ENCODE results near the gene GGA1. TPM values are rescaled to one million over a fixed set of nuclear protein-coding genes. Genes with fewer than 3 reads are reported as not detected.

GGA1 gene
- total and polyA plus RNA-seq, 11 donors, result 22.7 to 45.7 (median 27.4) TPM

DNA sequence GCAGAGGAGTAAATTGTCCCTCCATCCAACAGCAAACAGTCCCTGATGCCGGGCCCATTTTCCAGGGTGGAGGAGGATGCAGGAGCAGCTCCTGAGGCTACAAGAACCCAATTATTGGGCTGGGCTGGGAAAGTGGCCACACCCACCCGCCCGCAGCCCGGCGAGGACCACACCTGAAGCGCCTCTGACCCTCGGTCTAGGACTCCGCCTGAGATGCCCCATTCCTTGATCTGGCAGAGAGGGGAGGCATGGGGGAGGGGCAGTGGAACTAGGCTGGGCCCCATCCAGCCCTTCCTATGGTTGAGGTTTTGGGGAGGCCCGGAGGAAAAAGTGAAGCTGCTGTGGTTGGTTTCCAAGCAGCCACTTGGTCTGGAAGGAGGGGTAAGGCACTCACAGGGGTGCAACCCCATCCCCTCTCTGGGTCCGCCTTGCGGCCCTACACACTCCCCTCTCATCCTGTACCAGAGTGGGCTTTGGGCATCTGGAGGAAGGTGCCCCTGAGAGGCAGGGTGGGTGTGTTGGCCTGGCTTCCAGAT, 64.4 kb downstream of the GGA1 start:
- ATAC-seq (no peak), DNase-seq (no peak)
- H3K27me3 ChIP-seq, result no peaks in the 10 kb centered on the region
- no peaks in the 10 kb centered on the region for H3K9me3 ChIP-seq
- H3K27ac ChIP-seq, result peak overlapping the region in 3 of 12 donors; percentile 95 to 98 (median 98)
- no peak overlapping the region for H3K4me3 ChIP-seq
- WGBS, 4 donors, result 72 to 97% (median 79%) methylated on average over 3 to 11 of the region's 11 CpGs
- intact Hi-C loops (cut with DNase I), result no loop called here
- TF ChIP-seq, protein P1, sequence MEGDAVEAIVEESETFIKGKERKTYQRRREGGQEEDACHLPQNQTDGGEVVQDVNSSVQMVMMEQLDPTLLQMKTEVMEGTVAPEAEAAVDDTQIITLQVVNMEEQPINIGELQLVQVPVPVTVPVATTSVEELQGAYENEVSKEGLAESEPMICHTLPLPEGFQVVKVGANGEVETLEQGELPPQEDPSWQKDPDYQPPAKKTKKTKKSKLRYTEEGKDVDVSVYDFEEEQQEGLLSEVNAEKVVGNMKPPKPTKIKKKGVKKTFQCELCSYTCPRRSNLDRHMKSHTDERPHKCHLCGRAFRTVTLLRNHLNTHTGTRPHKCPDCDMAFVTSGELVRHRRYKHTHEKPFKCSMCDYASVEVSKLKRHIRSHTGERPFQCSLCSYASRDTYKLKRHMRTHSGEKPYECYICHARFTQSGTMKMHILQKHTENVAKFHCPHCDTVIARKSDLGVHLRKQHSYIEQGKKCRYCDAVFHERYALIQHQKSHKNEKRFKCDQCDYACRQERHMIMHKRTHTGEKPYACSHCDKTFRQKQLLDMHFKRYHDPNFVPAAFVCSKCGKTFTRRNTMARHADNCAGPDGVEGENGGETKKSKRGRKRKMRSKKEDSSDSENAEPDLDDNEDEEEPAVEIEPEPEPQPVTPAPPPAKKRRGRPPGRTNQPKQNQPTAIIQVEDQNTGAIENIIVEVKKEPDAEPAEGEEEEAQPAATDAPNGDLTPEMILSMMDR (IDR thresholded peaks at IDR 0.05), result no peak
- peaks cover 0 to 7% (median 3%) of the 10 kb centered on the region in 9 donors for H3K36me3 ChIP-seq
- peaks cover 3 to 52% (median 25%) of the 10 kb centered on the region in 12 donors for H3K4me1 ChIP-seq

DNA sequence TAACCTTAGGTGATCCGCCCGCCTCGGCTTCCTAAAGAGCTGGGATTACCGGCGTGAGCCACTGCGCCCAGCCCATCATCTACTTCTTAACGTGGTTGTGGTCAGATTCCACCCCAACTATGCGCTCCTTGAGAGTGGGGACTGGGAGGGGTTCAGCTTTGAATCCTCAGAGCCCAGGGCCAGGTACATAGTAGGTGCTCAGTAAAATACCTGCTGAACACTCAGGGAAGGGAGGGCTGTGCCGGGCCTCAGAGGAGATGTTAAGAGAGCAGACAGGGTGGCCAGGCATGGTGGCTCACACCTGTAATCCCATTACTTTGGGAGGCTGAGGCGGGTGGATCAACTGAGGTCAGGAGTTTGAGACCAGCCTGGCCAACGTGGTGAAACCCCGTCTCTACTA, 65.6 kb downstream of the GGA1 start:
- Histone ChIP-seq H3K27me3 (no peaks in the 10 kb centered on the region), H3K4me3 (peak overlapping the region in 5 of 12 donors; percentile 66 to 92 (median 72)), H3K9me3 (no peaks in the 10 kb centered on the region), H3K4me1 (peaks cover 3 to 60% (median 30%) of the 10 kb centered on the region in 12 donors), H3K27ac (peak overlapping the region; percentile 74 to 99 (median 96)), H3K36me3 (peaks cover 0 to 20% (median 16%) of the 10 kb centered on the region in 9 donors)
- intact Hi-C loops (cut with DNase I), result loop anchor here in 4 of 10 donors (2.0 kb wide), 2 partner anchors 15 to 65 kb away; partner anchors contain the start of genes PDXP (in 4 of the 4) and GGA1 (in 1 of the 4)
- DNase-seq (no peak), ATAC-seq (no peak)
- 88 to 89% (median 89%) methylated on average over 12 of the region's 12 CpGs for WGBS, 4 donors
- no peak for TF ChIP-seq POLR2A (IDR thresholded peaks at IDR 0.05)
- TF ChIP-seq, protein P1 (IDR thresholded peaks at IDR 0.05), result no peak

DNA sequence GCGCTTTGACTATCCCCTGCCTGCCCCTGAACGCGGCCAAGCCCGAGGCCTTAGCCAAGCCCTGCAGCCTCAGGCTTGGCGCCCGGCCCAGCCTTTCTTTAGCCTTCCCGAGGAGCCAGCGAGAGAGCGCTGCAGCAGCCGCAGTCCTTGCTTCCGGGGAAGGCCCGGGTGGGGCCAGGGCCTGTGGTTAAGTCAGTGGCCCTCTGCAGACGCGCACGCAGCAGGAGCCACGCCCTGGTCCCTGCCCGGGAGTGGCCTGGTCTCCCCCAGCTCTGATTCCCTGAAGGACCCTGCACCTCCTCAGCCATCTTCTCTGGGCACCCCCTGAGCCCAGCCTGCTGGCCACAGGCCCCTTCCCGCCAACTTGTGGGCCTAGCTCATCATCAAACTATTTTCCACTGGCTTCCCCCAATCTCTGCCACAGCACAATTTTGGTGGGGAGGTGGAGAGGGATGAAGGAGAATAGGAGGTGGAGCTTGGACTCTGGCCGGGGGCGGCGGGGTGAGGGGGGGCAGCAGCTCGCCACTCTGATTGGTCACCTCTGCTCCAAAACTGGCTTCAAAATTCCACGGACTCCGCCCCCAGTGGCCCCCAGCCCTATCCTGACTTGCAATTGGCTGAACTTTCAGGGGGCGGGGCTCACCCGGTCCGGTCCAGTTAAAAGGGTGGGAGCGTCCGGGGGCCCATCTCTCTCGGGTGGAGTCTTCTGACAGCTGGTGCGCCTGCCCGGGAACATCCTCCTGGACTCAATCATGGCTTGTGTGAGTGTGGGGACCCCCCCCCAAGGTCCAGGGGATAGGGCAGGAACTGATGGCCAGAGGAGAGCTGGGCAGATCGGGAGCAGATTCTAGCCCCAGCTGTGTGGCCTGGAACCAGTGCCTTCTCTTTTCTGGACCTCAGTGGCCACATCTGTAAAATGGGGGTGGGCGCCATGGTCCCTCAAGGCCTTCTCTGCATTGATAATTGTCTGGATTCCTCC, 66.6 kb downstream of the GGA1 start, which contains the start of gene LGALS1:
LGALS1 (plus strand) TSS at position 686 of the 979 bp plus-strand sequence; CDS start at position 753, 67 bp downstream.
- TF ChIP-seq POLR2A (IDR thresholded peaks at IDR 0.05), result peak in 1 of 2 donors; percentile 53
- TF ChIP-seq, protein P1 (IDR thresholded peaks at IDR 0.05), result peak in 5 of 12 donors; percentile 29 to 57 (median 49)
- intact Hi-C loops (cut with DNase I), result loop anchor here in 6 of 10 donors (1.0 to 5.0 kb wide), 7 partner anchors 13 to 77 kb away; partner anchors contain the start of genes PDXP (in 5 of the 6) and GGA1 (in 1 of the 6)
- Histone ChIP-seq H3K9me3 (no peaks in the 10 kb centered on the region), H3K4me3 (peak within 1 kb of the TSS; percentile 52 to 92 (median 71)), H3K27me3 (no peaks in the 10 kb centered on the region), H3K4me1 (peaks cover 3 to 60% (median 30%) of the 10 kb centered on the region in 12 donors), H3K27ac (peak within 1 kb of the TSS; percentile 74 to 99 (median 96)), H3K36me3 (peaks cover 0 to 30% (median 25%) of the 10 kb centered on the region in 9 donors)
- 1 to 7% (median 3%) methylated on average over 12 to 34 of the region's 34 CpGs for WGBS, 4 donors
- peak; percentile 97 to 99 (median 98) for DNase-seq
- ATAC-seq, result peak; percentile 88 to 92 (median 90)

All from heart left ventricle (tissue), 16 donors.